IPS DF 4.7 (cell line): ENCODE measurements around the gene PDE9A.
"Not testable (repeated sequence)": the region's sequence is repeated elsewhere in the genome, so short reads cannot be mapped to it uniquely, and the experiment has no call there.

Source experiments
- DNase-seq: peaks from one replicate; pipeline ENCODE4 v3.0.0-alpha.2; 2013; ENCODE audit warnings: low spot score; ENCODE audit errors: extremely low read depth

The PDE9A gene

GRCh38 chr21:42624095-42624790 is 29.2 kb upstream of the PDE9A start:
- DNase-seq = no peak

GRCh38 chr21:42624936-42625335 is 28.5 kb upstream of the PDE9A start:
- no peak for DNase-seq

- no peak for DNase-seq
Measured at GRCh38 chr21:42626171-42626570, 27.2 kb upstream of the PDE9A start.

GRCh38 chr21:42627527-42628289 is 25.7 kb upstream of the PDE9A start:
- no peak for DNase-seq

DNA sequence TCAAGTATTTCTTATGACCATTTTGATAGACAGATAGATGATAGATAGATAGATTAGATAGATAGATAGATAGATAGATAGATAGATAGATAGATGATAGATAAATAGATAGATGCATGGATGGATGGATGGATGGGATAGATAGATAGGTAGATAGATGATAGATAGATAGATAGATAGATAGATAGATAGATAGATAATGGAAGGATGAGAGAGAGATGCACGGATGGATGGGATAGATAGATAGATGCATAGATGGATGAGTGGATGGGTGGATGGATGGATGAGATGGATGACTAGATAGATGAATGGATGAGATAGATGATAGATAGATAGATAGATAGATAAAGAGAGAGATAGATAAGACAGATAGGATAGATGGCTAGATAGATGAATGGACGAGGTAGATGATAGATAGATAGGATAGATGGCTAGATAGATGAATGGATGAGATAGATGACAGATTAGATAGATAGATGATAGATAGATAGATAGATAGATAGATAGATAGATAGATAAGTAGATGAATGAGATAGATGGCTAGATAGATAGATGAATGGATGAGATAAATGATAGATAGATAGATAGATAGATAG is 24.9 kb upstream of the PDE9A start:
- not testable (repeated sequence) for DNase-seq

GRCh38 chr21:42629933-42630589 is 23.4 kb upstream of the PDE9A start:
- no peak for DNase-seq

- DNase-seq = no peak
Measured at GRCh38 chr21:42630626-42631025, 22.8 kb upstream of the PDE9A start.

DNA sequence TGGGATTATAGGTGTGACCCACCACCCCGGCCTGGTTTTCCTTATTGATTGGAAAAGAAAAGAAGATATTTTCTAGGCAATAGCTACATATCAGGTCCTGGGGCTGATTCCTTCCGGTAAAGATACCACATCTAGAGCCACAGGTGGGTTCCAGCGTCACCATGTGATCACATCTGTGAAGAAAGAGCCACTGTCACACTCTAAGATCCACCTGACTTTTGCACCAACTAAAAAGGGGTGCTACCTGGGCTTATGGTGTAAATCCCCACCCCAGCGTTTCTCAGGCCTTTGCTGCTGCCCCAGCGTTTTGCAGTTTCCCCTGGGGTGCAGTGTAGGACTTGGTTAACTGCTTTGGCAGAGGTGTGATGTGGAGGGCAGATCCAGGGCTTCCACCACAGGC is 22.3 kb upstream of the PDE9A start:
- DNase-seq = no peak

DNA sequence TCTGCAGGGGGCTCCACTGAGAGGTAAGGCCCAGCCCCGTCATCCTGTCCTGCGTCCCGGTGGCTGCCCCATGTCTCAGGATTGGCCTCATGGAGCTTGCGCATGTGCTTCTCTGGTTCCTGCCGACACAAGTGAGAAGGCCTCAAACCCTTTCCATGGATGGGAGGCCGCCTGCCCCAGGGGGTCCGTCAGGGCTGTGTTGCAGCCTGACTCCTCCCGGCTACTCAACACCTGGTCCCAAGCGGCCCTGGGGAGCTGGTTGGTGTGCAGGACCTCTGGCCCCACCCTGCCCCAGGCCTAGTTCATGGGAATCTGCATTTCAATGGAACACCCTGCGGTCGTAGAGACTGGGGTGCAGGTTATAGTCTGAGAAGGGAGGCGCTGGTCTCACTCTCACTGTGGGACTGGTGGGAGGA is 21.1 kb upstream of the PDE9A start:
- no peak for DNase-seq

DNA sequence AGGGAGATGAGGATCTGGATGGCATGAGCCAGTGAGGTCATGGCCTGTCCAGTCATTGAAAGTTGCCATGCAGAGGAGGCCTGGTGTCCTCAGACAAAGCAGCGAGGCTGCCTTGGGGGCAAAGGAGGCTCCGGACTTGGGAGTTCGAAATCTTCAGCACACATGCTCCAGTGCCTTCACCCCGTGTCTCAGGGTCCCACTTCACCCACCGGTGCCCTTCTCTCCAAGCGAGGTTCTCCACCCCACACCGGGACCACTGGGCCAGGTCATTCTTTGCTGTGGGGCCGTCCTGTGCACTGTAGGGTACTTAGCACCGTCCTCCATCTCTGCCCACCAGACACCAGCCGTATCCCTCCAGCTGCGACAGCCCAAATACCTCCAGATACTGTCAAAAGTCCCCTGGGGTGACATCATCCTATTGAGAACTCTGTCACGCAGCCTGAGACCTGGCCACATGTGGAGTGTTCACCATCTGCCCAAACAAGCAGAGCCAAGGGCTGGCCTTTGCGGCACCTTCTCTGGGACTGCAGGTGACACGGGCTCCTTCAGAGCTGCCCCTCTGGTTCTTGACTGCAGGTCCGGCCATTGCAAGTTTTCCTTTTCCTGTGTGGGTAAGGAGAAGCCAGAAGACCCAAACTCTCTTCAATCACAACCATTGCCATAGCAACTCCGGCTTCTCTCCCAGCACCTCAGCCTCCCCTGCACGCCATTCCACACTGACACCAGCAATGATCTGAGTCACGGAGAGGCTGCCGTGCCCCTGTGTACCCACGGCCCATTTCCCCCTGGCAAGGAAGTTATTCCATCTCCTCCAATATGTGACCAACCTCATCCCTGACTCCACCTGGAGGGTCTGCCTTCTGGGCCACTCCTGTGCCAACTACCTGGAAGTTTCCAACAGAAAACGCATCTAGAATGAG is 20.4 kb upstream of the PDE9A start:
- DNase-seq = no peak

- DNase-seq = no peak
Measured at GRCh38 chr21:42633858-42634257, 19.6 kb upstream of the PDE9A start.

DNA sequence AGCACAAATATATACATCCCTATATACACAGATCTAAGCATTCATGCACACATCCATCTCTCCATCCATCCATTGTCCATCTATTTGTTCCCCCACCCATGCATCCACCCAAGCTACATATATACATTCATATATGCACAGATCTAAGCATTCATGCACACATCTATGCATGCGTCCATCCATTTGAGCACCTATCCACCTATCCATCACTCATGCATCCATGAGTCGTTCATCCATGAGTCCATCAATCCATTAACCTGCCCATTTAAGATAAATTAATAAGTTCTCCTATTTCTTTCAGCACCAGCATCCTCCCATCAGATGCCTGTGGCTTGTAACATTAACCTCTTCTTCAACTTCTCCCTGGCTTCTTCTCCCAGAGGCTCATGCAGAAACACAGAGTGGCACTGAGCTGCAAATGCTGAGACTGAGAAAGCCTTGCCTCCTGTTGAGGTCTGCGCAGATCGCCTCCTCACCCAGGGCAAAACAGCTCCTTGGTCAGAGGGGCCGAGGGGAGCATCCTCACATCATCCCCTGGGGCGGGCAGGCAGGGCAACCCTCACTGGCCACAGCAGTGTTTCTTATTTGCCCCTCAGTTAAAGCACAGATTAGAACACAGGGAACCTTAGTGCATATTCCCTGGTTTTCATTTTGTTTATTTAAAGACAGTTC is 17.4 kb upstream of the PDE9A start:
- DNase-seq = no peak

GRCh38 chr21:42636520-42637266 is 16.7 kb upstream of the PDE9A start:
- no peak for DNase-seq

DNA sequence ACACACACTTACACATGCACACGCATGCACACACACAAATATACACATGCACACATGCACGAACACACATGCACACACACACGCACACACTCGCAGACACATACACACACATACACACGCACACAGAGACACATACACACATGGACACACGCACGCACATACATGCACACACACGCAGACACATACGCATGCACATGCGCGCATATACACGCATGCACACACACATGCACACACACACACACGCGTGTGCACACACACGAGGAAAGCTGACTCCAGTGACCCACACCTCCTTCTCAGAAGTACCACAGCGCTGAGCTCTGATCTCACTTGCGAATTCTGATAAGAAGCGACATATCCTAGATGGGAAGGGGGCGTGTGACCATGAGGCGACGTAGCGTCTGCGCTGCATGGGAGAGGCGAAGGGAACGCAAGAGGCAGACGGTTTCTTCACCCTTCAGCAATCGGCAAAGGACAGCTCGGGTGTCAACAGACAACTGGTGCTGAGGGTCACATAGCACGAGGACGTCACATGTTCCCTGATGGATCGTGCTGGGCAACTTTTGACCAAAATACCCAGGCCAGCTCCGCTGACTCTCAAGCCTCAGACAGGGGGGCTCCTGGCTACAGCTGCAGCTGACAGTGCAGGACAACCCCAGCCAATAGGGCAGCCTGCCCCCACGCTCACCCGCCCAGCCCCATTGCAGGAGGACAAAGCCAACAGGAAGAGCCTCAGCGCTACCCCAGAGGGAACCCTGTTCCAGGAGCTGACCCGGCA is 16.0 kb upstream of the PDE9A start:
- no peak for DNase-seq

GRCh38 chr21:42638266-42638863 is 15.1 kb upstream of the PDE9A start:
- DNase-seq = no peak

DNA sequence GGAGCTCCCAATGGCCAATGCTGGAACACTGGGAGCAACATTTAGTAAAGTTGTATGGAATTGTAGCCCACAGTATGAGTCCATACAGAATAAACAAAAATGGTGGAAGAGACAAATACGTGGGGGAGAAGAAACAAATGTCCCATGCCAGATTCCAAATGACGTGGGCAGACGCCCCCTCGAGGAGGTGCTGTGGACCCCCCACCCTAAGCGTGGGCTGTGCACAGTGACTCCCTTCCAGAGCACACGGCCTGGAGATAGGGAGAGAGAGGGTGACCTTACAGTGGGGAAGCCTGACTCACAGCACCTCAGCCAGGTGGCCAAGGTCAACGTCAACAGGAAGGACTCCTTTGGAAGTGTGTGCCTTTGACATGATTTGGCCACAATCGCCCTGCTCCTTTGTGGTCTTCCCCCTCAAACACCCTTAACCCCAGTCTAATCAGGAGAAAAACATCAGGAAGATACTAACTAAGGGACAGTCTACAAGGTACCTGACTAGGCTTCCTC is 13.7 kb upstream of the PDE9A start:
- DNase-seq = no peak

DNA sequence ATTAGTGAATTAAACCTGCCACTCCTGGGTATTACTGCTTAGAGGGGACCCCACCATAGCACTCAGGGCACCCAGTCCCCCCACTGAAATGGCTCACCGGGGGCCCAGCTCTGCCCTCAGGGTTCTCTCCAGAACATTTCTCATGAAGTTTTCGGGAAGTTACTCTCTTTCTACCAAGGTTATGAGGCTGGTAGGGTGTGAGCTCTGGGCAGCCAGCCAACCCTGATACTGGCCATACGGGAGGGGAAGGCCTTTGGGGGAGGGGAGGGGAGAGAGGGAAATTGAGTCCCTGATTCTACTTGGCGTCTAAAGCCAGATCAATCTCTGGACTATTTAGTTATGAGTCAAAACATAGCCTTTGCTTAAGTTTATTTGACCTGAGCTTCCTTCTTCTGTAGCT is 12.9 kb upstream of the PDE9A start:
- DNase-seq = no peak
